ENCODE measurements around the gene FUBP3.
"Not testable (repeated sequence)": the region's sequence is repeated elsewhere in the genome, so short reads cannot be mapped to it uniquely, and the experiment has no call there.

FUBP3 gene

GRCh38 chr9:130680836-130681768, 101.7 kb downstream of the FUBP3 start:
- DNase-seq (ENCODE audit: low read depth in 1 of 2, low spot score in 1 of 2) = peak; percentile 92 to 99
- no peak for TF ChIP-seq JUND (IDR thresholded peaks at IDR 0.05; ENCODE audit: low read depth)
- in situ Hi-C loops (cut with HindIII; ENCODE audit: low pct_unique_long_range_greater_than_20kb, low sequenced_read_pairs) = no loop called here

- TF ChIP-seq JUND (IDR thresholded peaks at IDR 0.05; ENCODE audit: low read depth) = no peak
- DNase-seq (ENCODE audit: low read depth in 1 of 2, low spot score in 1 of 2) = no peak
- in situ Hi-C loops (cut with HindIII; ENCODE audit: low pct_unique_long_range_greater_than_20kb, low sequenced_read_pairs) = no loop called here
Measured at GRCh38 chr9:130681769-130682420, 102.5 kb downstream of the FUBP3 start.

GRCh38 chr9:130682421-130683121, 103.2 kb downstream of the FUBP3 start:
- peak; percentile 92 to 96 for DNase-seq (ENCODE audit: low read depth in 1 of 2, low spot score in 1 of 2)
- in situ Hi-C loops (cut with HindIII; ENCODE audit: low pct_unique_long_range_greater_than_20kb, low sequenced_read_pairs) = no loop called here
- no peak for TF ChIP-seq JUND (IDR thresholded peaks at IDR 0.05; ENCODE audit: low read depth)

GRCh38 chr9:130685104-130685503, 105.7 kb downstream of the FUBP3 start:
- in situ Hi-C loops (cut with HindIII; ENCODE audit: low pct_unique_long_range_greater_than_20kb, low sequenced_read_pairs) = no loop called here
- TF ChIP-seq JUND (IDR thresholded peaks at IDR 0.05; ENCODE audit: low read depth) = no peak

GRCh38 chr9:130685945-130686344, 106.6 kb downstream of the FUBP3 start:
- DNase-seq (ENCODE audit: low read depth in 1 of 2, low spot score in 1 of 2); in situ Hi-C loops (cut with HindIII; ENCODE audit: low pct_unique_long_range_greater_than_20kb, low sequenced_read_pairs): not testable (repeated sequence)

More at GRCh38 chr9:130685104-130685503, 105.7 kb downstream of the FUBP3 start:
- no peak for DNase-seq (ENCODE audit: low read depth in 1 of 2, low spot score in 1 of 2)

GRCh38 chr9:130687615-130688014, 108.2 kb downstream of the FUBP3 start:
- TF ChIP-seq JUND (IDR thresholded peaks at IDR 0.05; ENCODE audit: low read depth) = no peak
- in situ Hi-C loops (cut with HindIII; ENCODE audit: low pct_unique_long_range_greater_than_20kb, low sequenced_read_pairs) = no loop called here

More at GRCh38 chr9:130687615-130688014, 108.2 kb downstream of the FUBP3 start:
- no peak for DNase-seq (ENCODE audit: low read depth in 1 of 2, low spot score in 1 of 2)
